Smooth muscle cell (in vitro differentiated cells): ENCODE data around the gene MAPK8IP3. TPM values are rescaled to one million over a fixed set of nuclear protein-coding genes. Genes with fewer than 3 reads are reported as not detected.

ENCODE experiments used
- DNase-seq: peaks from one replicate; lab custom pipeline; 2025; ENCODE audit not compliant: unreplicated experiment; lab: John Stamatoyannopoulos, UW
- H2AFZ ChIP-seq: fragments of 200-600 bp; sonication (generic); 2 replicates; pipeline ENCODE4 v1.6.0; 2016; ENCODE audit warnings: antibody characterized with exemption, low read depth, mild to moderate bottlenecking
- H3F3A ChIP-seq: fragments of 200-600 bp; sonication (generic); 2 replicates; pipeline ENCODE4 v1.6.0; 2017; ENCODE audit warnings: antibody characterized with exemption, low read depth
- H3K27ac ChIP-seq: fragments of 200-600 bp; sonication (generic); 2 replicates; pipeline ENCODE4 v1.5.1; 2016; ENCODE audit warnings: low read depth, mild to moderate bottlenecking
- H3K27me3 ChIP-seq: fragments of 200-600 bp; sonication (generic); 2 replicates; pipeline ENCODE4 v1.6.1; 2016; ENCODE audit warnings: low read depth, mild to moderate bottlenecking
- H3K36me3 ChIP-seq: fragments of 200-600 bp; sonication (generic); 2 replicates; pipeline ENCODE4 v1.5.1; 2016; ENCODE audit warnings: low read depth
- H3K4me1 ChIP-seq: fragments of 200-600 bp; sonication (generic); 2 replicates; pipeline ENCODE4 v1.5.1; 2016; ENCODE audit warnings: low read depth
- H3K4me2 ChIP-seq: fragments of 200-600 bp; sonication (generic); 2 replicates; pipeline ENCODE4 v1.6.0; 2016; ENCODE audit warnings: mild to moderate bottlenecking
- H3K4me3 ChIP-seq: fragments of 200-600 bp; sonication (generic); 2 replicates; pipeline ENCODE4 v1.5.1; 2016; ENCODE audit warnings: mild to moderate bottlenecking
- H3K79me2 ChIP-seq: fragments of 200-600 bp; sonication (generic); 2 replicates; pipeline ENCODE4 v1.6.0; 2016; ENCODE audit warnings: low read depth, mild to moderate bottlenecking
- H3K9ac ChIP-seq: fragments of 200-600 bp; sonication (generic); 2 replicates; pipeline ENCODE4 v1.6.0; 2016; ENCODE audit warnings: low read depth
- H3K9me3 ChIP-seq: fragments of 200-600 bp; sonication (generic); replicated peaks from 2 replicates; pipeline ENCODE4 v1.5.1; 2016; ENCODE audit warnings: low read depth
- H4K20me1 ChIP-seq: fragments of 200-600 bp; sonication (generic); 2 replicates; pipeline ENCODE4 v1.6.0; 2016; ENCODE audit warnings: low read depth
- CTCF ChIP-seq: fragments of 200-600 bp; sonication (generic); IDR thresholded peaks from 2 replicates; pipeline ENCODE4 v1.5.1; 2017; ENCODE audit warnings: borderline replicate concordance, mild to moderate bottlenecking, antibody characterized with exemption; ENCODE audit not compliant: insufficient read depth, poor library complexity, severe bottlenecking
- WGBS: methylation state at CpG from one replicate; pipeline ENCODE4 v1.1.7; 2016; ENCODE audit warnings: low lambda C conversion rate; 5-methylcytosine and 5-hydroxymethylcytosine counted together
- polyA plus RNA-seq: library from polyadenylated mRNA; unstranded; fragments of >200 nt; fragmentation: Nextera tagmentation; extraction: Ambion mirVana; gene quantifications from 2 replicates; pipeline ENCODE4 v1.2.1, GENCODE V29; 2016
- total RNA-seq: library from RNA; depleted of rRNA; stranded (reverse); fragments of >200 nt; gene quantifications from 2 replicates; pipeline ENCODE4 v1.2.3, GENCODE V29; 2014

The MAPK8IP3 gene
- total and polyA plus RNA-seq, 2 experiments from 2014 or later, result 43.6 to 47.8 TPM

- Histone ChIP-seq H3K9me3 (no peaks in the 10 kb centered on the region), H3K79me2 (peaks cover 98% of the 10 kb centered on the region), H2AFZ (no peak overlapping the region), H3K4me2 (no peak overlapping the region), H3K4me3 (no peak overlapping the region), H3K36me3 (no peaks in the 10 kb centered on the region), H3F3A (no peaks in the 10 kb centered on the region), H3K4me1 (peaks cover 5% of the 10 kb centered on the region), H3K27ac (no peak overlapping the region), H3K9ac (no peak overlapping the region), H4K20me1 (peaks cover 90% of the 10 kb centered on the region), H3K27me3 (no peaks in the 10 kb centered on the region)
- DNase-seq, result no peak
- TF ChIP-seq CTCF, result no peak
- WGBS, result 98% methylated on average over 17 of the region's 17 CpGs
Measured at GRCh38 chr16:1710811-1711507, 5.0 kb downstream of the MAPK8IP3 start.

- no peak for DNase-seq
- WGBS, result 88% methylated on average over 14 of the region's 14 CpGs
Measured at GRCh38 chr16:1712791-1713261, 6.8 kb downstream of the MAPK8IP3 start.

DNA sequence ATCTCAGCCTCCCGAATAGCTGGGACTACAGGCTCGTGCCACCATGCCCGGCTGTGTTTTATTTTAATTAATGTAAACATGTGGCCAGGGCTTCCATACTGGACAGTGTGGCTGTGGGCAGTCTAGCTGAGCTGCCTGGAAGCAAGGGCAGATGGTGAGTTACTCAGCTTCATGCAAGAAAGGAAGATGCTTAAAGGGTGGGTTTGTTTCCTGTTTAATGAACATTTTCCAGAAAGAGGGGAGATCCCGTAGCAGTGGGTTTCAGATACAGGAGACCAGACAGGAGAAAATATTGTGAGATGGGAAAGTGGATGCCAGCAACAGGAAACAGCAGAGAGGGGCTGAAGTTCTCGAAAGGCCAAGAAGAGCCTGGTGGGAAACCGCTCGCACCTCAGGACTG, 7.3 kb downstream of the MAPK8IP3 start:
- H3K27ac ChIP-seq, result no peak overlapping the region
- H3K4me3 ChIP-seq, result no peak overlapping the region
- peaks cover 100% of the 10 kb centered on the region for H4K20me1 ChIP-seq
- no peak for DNase-seq
- H3K79me2 ChIP-seq, result peaks cover 100% of the 10 kb centered on the region
- H3K9me3 ChIP-seq, result no peaks in the 10 kb centered on the region
- H3K9ac ChIP-seq, result no peak overlapping the region
- 90% methylated on average over 7 of the region's 7 CpGs for WGBS
- no peaks in the 10 kb centered on the region for H3F3A ChIP-seq
- H2AFZ ChIP-seq, result no peak overlapping the region
- no peaks in the 10 kb centered on the region for H3K4me1 ChIP-seq
- no peaks in the 10 kb centered on the region for H3K27me3 ChIP-seq
- no peak for TF ChIP-seq CTCF
- no peak overlapping the region for H3K4me2 ChIP-seq
- H3K36me3 ChIP-seq, result no peaks in the 10 kb centered on the region

More at GRCh38 chr16:1712791-1713261, 6.8 kb downstream of the MAPK8IP3 start:
- Histone ChIP-seq H3K9ac (no peak overlapping the region), H3K4me3 (no peak overlapping the region), H3K27me3 (no peaks in the 10 kb centered on the region), H3F3A (no peaks in the 10 kb centered on the region), H4K20me1 (peaks cover 100% of the 10 kb centered on the region), H3K27ac (no peak overlapping the region), H3K36me3 (no peaks in the 10 kb centered on the region), H3K4me2 (no peak overlapping the region), H3K4me1 (peaks cover under 1% of the 10 kb centered on the region), H3K79me2 (peaks cover 100% of the 10 kb centered on the region), H3K9me3 (no peaks in the 10 kb centered on the region), H2AFZ (no peak overlapping the region)
- no peak for TF ChIP-seq CTCF

GRCh38 chr16:1713933-1714332, 7.9 kb downstream of the MAPK8IP3 start:
- Histone ChIP-seq H3K9ac (no peak overlapping the region), H3K4me2 (no peak overlapping the region), H3K27me3 (no peaks in the 10 kb centered on the region), H3K4me3 (no peak overlapping the region), H3K27ac (no peak overlapping the region), H3K9me3 (no peaks in the 10 kb centered on the region), H3K36me3 (no peaks in the 10 kb centered on the region), H4K20me1 (peaks cover 100% of the 10 kb centered on the region), H3F3A (no peaks in the 10 kb centered on the region), H2AFZ (no peak overlapping the region), H3K79me2 (peaks cover 100% of the 10 kb centered on the region), H3K4me1 (no peaks in the 10 kb centered on the region)
- DNase-seq, result no peak
- WGBS, result 79% methylated on average over 14 of the region's 14 CpGs
- no peak for TF ChIP-seq CTCF
